SJCRH30 (cell line): ENCODE data around the gene THSD4. TPM values are rescaled to one million over a fixed set of nuclear protein-coding genes. Genes with fewer than 3 reads are reported as not detected.
A peak's percentile ranks its signal among the peaks of the same experiment; 100 is the strongest.

Experiments
- DNase-seq, 2 experiments: peaks; one replicate each; pipeline ENCODE4 v3.0.0-alpha.2; 2015 to 2020
- H3K27ac ChIP-seq: fragments of 250-450 bp; sonication (Bioruptor Pico); 2 replicates; pipeline ENCODE4 v1.5.1; 2020; ENCODE audit warnings: mild to moderate bottlenecking, moderate library complexity
- H3K27me3 ChIP-seq: fragments of 250-450 bp; sonication (Bioruptor Pico); 2 replicates; pipeline ENCODE4 v1.5.1; 2020; ENCODE audit warnings: mild to moderate bottlenecking, moderate library complexity
- H3K36me3 ChIP-seq: fragments of 250-450 bp; sonication (Bioruptor Pico); 2 replicates; pipeline ENCODE4 v1.5.1; 2020; ENCODE audit warnings: mild to moderate bottlenecking, moderate library complexity
- H3K4me1 ChIP-seq: fragments of 250-450 bp; sonication (Bioruptor Pico); 2 replicates; pipeline ENCODE4 v1.5.1; 2020; ENCODE audit warnings: mild to moderate bottlenecking, moderate library complexity
- H3K4me3 ChIP-seq: fragments of 250-450 bp; sonication (Bioruptor Pico); 2 replicates; pipeline ENCODE4 v1.5.1; 2020; ENCODE audit warnings: mild to moderate bottlenecking, moderate library complexity
- H3K9me3 ChIP-seq: fragments of 250-450 bp; sonication (Bioruptor Pico); replicated peaks from 2 replicates; pipeline ENCODE4 v1.5.1; 2020; ENCODE audit warnings: mild to moderate bottlenecking, moderate library complexity
- total RNA-seq: library from RNA; depleted of rRNA; stranded (reverse); fragments of >200 nt; shearing (Covaris generic); gene quantifications from 2 replicates; pipeline ENCODE4 v1.2.3, GENCODE V29; 2014

Gene THSD4
- total RNA-seq, 1 experiment from 2014 or later, result 20.7 TPM

DNA sequence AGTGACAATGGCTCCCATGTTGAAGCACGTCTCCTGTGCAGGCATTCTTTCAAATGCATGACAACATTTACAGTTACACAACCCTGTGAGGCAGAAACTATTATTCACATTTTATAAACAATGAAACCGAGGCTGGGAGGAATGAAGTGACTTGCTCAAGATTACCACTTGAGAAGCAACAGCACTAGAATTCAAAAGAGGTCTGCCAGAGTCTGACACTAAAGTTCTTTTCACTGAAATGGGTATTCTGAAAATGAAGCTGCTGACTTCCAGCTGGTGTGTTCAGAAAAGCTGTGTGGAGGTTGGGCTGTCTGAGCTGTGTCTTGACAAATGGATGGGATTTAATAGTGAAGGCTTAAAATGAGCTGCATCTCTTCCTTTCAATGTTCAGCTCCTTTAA, 104.4 kb downstream of the THSD4 start:
- no peak overlapping the region for H3K27ac ChIP-seq
- H3K36me3 ChIP-seq, result no peaks in the 10 kb centered on the region
- no peaks in the 10 kb centered on the region for H3K4me1 ChIP-seq
- no peaks in the 10 kb centered on the region for H3K27me3 ChIP-seq
- no peak for DNase-seq
- no peaks in the 10 kb centered on the region; the same call in 1 of the 2 replicates for H3K9me3 ChIP-seq
- H3K4me3 ChIP-seq, result no peak overlapping the region

DNA sequence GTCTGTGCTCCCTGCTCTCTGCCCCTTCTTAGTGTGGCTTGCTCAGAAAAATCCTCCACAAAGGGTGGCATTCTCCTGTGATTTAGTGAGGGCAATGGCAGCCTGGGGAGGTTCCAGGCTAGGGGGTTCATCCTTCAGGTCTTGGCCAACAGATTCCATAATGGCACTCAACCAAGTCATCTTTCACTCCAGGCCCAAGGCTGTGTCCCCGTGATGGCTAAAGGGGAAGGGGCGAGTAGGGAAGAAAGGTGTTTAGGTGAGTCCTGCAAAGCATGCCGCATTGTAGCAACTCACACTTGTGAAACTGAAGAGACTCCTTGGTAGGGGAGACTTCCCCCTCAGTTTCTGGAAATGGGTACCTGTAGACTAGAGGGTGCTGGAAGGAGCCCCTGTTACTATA, 105.6 kb downstream of the THSD4 start:
- no peak overlapping the region for H3K27ac ChIP-seq

DNA sequence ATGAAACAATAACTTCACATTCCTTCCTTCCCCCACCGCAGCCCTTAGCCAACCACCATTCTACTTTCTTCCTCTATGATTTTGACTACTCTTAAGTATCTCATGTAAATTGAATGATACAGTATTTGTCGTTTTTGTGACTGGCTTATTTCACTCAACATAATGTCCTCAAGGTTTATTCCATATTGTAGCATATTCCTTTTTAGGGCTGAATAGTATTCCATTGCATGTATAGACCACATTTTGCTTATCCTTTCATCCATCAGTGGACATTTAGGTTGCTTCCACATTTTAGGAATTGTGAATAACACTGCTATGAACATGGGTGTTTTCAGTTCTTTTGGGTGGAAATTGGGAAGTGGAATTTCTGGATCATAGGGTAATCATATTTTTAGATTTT, 106.1 kb downstream of the THSD4 start:
- Histone ChIP-seq H3K27me3 (no peaks in the 10 kb centered on the region), H3K27ac (no peak overlapping the region), H3K36me3 (no peaks in the 10 kb centered on the region), H3K9me3 (no peaks in the 10 kb centered on the region; the same call in 1 of the 2 replicates), H3K4me1 (peaks cover 11% of the 10 kb centered on the region), H3K4me3 (no peak overlapping the region)
- no peak for DNase-seq

More for the DNA sequence above, 105.6 kb downstream of the THSD4 start:
- DNase-seq, result no peak
- no peaks in the 10 kb centered on the region for H3K36me3 ChIP-seq
- H3K4me1 ChIP-seq, result peaks cover 5% of the 10 kb centered on the region
- H3K9me3 ChIP-seq, result no peaks in the 10 kb centered on the region; the same call in 1 of the 2 replicates
- no peak overlapping the region for H3K4me3 ChIP-seq
- H3K27me3 ChIP-seq, result no peaks in the 10 kb centered on the region

DNA sequence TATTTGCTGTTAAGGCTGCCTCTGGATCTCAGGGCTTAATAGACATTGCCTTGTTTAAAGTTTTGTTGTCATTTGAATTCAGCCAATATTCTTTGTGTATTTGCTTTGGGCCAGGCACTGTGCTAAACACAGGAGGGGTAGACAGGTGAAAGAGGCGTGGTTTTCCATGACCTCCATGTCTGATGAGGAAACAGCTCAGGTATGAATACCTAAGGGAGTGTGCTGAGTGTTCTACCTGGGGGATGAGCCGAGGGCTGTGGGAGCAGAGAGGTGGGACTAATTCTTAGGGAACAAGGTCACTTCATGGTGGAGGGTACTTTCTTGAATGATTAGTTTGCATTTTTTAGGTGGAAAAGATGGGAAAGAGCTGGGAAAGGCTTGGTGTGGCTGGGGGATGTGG, 108.2 kb downstream of the THSD4 start:
- no peak for DNase-seq
- H3K36me3 ChIP-seq, result no peaks in the 10 kb centered on the region
- H3K4me1 ChIP-seq, result peaks cover 32% of the 10 kb centered on the region
- H3K27ac ChIP-seq, result no peak overlapping the region
- no peak overlapping the region for H3K4me3 ChIP-seq
- no peaks in the 10 kb centered on the region for H3K27me3 ChIP-seq
- H3K9me3 ChIP-seq, result no peaks in the 10 kb centered on the region; the same call in 1 of the 2 replicates

DNA sequence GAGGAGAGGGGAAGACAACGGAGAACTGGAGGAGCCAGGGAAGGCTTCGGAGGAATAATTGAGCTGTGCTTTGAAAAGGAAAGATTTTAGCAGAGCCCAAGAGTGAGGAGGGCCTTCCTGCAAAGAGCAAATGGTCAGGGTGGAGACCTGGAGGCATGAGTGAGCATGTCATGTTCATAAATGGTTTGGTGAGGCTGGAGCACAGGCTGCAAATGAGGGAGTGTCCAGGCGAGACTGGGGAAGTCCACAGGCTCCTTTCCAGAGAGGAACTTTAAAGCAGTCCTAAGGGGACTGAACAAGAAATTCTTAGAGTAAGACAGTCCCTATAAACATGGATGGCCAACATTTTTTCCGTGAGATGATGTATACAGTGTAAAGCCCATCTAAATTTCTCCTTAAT, 108.8 kb downstream of the THSD4 start:
- DNase-seq, result no peak
- no peak overlapping the region for H3K4me3 ChIP-seq
- H3K27me3 ChIP-seq, result no peaks in the 10 kb centered on the region
- H3K4me1 ChIP-seq, result peaks cover 37% of the 10 kb centered on the region
- H3K36me3 ChIP-seq, result no peaks in the 10 kb centered on the region
- H3K9me3 ChIP-seq, result no peaks in the 10 kb centered on the region; the same call in 1 of the 2 replicates
- no peak overlapping the region for H3K27ac ChIP-seq

DNA sequence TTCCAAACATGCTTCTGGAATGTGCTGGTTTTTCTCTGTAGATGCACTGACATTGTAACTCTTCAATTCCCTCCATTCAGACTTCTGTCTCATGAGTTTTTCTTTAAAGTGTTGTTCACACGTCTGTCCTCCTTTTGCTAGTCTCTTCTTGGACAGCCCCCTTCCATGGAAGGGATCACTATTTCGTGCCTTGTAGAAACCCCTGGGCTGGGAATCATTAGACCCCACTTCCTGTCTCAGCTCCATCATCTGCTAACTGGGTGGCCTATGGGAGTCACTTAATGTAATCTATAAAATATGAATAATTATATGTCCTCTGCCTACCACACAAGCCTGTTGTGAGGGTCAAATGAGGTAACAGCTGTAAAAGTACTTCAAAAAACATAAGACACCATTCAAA, 110.6 kb downstream of the THSD4 start:
- Histone ChIP-seq H3K27ac (peak overlapping the region; percentile 5; the same call in 1 of the 2 replicates), H3K27me3 (no peaks in the 10 kb centered on the region), H3K36me3 (no peaks in the 10 kb centered on the region), H3K4me1 (peaks cover 39% of the 10 kb centered on the region), H3K9me3 (no peaks in the 10 kb centered on the region), H3K4me3 (no peak overlapping the region)
- peak in 1 of 2 experiments; percentile 49 for DNase-seq

DNA sequence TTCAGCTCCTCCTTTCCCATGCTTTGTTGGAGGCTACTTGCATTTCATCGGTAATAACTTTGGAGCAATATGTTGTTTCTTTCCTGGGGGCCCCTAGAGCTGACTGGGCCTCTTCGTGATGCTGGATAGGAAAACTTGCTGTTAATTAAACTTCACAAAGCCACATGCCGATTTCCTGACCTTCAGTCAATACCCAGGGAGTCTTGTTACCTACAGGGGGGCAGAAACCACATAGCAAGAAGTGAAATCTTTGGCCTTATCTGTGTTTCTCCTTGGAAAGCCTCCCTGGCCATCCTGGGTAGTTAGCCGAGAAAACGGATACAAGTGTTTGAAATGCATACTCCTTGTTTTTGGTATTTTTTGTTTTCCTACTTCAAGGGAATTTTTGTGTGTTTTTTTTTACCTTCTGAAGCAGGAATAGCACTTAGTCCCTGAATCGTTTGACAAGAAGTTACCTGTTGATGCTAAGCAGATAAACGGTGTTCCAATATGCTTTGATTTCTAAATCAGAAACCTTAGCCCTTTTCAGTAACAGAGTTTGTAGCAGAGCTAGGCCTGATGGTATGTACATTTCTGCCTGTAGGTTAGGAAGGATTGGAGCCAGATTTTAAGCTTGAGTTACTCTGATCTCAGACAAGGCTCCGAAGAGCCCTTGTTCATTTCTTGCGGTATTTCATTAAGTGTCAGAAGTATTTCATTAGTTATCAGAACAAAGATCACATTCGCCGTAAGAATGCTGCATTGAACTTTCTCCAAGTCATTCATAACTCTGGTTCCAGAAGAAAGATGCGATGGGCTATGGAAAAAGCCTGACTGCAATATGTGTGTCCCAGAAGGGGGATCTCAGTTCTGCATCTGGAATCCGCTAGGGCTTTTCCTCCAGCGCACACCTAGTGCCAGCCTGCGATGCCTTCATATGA, 111.5 kb downstream of the THSD4 start:
- Histone ChIP-seq H3K4me1 (peaks cover 39% of the 10 kb centered on the region), H3K4me3 (no peak overlapping the region), H3K27ac (peak overlapping the region; percentile 5; the same call in 1 of the 2 replicates), H3K36me3 (no peaks in the 10 kb centered on the region), H3K27me3 (no peaks in the 10 kb centered on the region), H3K9me3 (no peaks in the 10 kb centered on the region)
- DNase-seq, result peak in 1 of 2 experiments; percentile 22

DNA sequence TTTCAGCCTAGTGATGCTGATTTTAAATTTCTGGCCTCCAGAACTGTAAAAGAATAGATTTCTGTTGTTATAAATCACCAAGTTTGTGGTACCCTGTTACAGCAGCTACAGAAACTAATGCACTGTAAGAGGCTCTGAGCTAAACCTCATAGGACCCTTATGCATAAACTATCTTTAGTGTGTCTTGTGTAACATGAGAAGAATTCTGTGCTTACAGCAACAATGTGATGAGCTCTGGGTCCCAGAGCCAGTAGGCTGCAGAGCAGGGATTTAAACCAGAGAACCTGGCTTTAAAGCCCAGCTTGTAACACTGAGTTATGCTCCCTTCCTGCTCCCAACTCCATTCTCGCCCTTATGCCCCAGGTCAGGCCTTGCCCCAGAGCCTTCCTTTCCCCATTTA, 113.1 kb downstream of the THSD4 start:
- H3K4me1 ChIP-seq, result peaks cover 39% of the 10 kb centered on the region
- no peak overlapping the region for H3K27ac ChIP-seq
- no peaks in the 10 kb centered on the region for H3K9me3 ChIP-seq
- DNase-seq, result peak in 1 of 2 experiments; percentile 66
- H3K27me3 ChIP-seq, result no peaks in the 10 kb centered on the region
- H3K4me3 ChIP-seq, result no peak overlapping the region
- H3K36me3 ChIP-seq, result no peaks in the 10 kb centered on the region

DNA sequence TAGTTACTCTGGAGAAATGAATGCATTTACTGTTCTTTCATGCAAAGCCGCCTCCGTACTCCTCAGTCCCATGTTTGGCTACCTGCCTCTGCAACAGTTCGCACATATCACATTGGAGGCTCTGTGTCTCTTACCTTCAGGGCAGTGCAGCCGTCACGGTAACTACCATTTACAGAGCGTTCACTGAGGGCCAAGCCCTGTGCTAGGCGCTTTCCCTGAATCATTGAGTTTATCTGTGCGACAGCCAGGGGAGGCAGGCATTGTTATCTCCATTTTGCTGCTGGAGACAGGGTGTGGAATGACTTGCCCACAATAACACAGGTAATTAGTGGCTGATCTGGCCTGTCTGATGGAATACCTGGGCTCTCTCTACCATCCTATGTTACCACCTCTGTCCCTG, 115.0 kb downstream of the THSD4 start:
- no peaks in the 10 kb centered on the region for H3K27me3 ChIP-seq
- no peak overlapping the region for H3K27ac ChIP-seq
- H3K4me1 ChIP-seq, result peaks cover 37% of the 10 kb centered on the region
- DNase-seq, result no peak
- H3K4me3 ChIP-seq, result no peak overlapping the region
- no peaks in the 10 kb centered on the region for H3K9me3 ChIP-seq
- H3K36me3 ChIP-seq, result no peaks in the 10 kb centered on the region

DNA sequence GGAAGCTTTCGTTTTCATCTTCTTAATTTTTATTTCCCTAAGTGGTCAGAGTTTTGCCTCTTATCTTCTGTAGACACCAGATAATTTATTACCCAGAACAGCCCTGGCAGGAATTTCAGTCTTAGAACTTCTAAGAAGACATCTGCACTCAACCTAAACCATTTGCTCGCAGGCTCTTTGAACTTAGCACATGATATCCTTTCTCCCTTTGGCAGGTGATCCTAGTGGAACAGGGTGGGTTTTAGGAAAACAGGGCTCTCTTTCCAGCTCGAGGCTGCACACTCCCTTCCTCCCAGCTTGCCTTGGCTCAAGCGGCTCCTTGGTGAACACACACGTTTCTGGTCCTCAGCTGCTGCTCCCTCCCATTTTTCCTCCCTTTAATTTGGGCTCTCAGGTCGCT, 116.5 kb downstream of the THSD4 start:
- H3K27me3 ChIP-seq, result no peaks in the 10 kb centered on the region
- H3K4me3 ChIP-seq, result no peak overlapping the region
- H3K4me1 ChIP-seq, result peaks cover 25% of the 10 kb centered on the region
- DNase-seq, result no peak
- no peak overlapping the region for H3K27ac ChIP-seq
- no peaks in the 10 kb centered on the region for H3K36me3 ChIP-seq
- H3K9me3 ChIP-seq, result no peaks in the 10 kb centered on the region

DNA sequence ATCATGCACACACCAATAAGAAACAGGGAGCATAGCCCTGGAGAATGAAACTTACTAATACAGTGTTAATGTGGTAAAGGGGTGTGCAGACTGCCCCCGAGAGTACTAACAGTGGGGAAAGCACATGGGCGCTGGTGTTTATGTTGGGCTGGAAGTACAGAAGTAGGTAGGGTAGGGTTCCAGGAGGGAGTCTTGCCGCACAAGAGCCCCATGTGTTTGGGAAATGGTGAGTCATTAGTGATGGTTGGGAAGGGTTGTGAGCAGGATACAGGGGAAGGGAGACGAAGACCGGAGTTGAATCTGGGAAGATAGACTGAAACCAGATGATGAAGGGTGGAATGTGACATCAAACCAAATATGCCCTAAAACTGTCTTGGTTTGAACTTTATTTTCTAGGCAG, 117.1 kb downstream of the THSD4 start:
- Histone ChIP-seq H3K27me3 (no peaks in the 10 kb centered on the region), H3K36me3 (no peaks in the 10 kb centered on the region), H3K4me3 (no peak overlapping the region), H3K4me1 (peaks cover 18% of the 10 kb centered on the region), H3K9me3 (no peaks in the 10 kb centered on the region), H3K27ac (no peak overlapping the region)
- no peak for DNase-seq

DNA sequence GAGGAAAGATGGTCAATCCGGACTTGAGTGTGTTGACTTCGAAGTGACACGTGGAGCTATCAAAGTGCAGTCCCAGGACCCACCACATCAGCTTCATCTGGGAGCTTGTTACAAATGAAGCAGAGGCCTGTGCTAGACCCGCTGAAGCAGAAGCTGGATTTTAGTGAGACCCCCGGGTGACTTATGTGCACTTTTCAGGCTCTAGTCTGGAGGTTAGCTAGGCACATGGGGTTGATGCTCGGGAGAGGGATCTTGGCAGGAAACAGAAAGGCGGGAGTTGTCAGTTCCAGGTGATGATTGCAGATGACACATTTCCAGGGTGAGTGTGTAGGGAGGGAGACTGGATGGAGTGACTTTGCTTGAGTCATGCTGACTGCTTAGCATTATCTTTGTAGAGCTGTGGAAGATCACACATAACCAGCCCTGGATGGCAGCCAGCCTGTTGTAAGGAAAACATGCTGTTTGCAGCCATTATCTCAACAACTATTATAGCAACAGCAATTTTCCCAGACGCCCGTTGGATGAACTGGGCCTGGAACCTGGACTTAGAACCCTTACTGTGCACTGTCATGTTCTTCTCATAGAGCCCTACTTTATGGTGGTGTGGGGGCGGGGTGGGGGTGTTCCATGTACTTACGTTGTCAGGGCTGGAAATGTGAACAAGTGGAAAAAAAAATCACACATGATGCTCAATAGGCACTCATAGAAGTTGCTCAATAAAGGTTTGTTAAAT, 122.4 kb downstream of the THSD4 start:
- Histone ChIP-seq H3K9me3 (no peaks in the 10 kb centered on the region), H3K27me3 (no peaks in the 10 kb centered on the region), H3K4me3 (no peak overlapping the region), H3K27ac (no peak overlapping the region), H3K4me1 (no peaks in the 10 kb centered on the region), H3K36me3 (no peaks in the 10 kb centered on the region)
- no peak for DNase-seq

DNA sequence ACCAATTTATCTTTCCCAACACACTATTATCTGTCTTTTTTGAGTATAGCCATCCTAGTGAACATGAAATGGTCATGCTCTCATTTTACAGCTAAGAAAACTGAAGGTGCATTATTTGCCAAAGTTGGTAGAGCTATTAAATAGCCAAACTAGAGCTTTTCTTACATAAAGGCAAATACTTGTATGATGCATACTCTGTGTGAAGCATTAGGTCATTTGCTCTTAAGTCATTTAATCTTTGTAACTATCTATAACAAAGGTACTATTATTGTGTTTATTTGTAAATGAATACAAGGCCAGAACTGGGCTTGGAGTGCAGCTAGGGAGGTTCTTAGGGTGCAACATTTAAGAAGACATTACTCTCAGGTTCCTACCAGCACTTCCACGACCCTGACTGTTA, 123.7 kb downstream of the THSD4 start:
- Histone ChIP-seq H3K4me3 (no peak overlapping the region), H3K4me1 (no peaks in the 10 kb centered on the region), H3K27me3 (no peaks in the 10 kb centered on the region), H3K27ac (no peak overlapping the region), H3K36me3 (no peaks in the 10 kb centered on the region), H3K9me3 (no peaks in the 10 kb centered on the region)
- no peak for DNase-seq

DNA sequence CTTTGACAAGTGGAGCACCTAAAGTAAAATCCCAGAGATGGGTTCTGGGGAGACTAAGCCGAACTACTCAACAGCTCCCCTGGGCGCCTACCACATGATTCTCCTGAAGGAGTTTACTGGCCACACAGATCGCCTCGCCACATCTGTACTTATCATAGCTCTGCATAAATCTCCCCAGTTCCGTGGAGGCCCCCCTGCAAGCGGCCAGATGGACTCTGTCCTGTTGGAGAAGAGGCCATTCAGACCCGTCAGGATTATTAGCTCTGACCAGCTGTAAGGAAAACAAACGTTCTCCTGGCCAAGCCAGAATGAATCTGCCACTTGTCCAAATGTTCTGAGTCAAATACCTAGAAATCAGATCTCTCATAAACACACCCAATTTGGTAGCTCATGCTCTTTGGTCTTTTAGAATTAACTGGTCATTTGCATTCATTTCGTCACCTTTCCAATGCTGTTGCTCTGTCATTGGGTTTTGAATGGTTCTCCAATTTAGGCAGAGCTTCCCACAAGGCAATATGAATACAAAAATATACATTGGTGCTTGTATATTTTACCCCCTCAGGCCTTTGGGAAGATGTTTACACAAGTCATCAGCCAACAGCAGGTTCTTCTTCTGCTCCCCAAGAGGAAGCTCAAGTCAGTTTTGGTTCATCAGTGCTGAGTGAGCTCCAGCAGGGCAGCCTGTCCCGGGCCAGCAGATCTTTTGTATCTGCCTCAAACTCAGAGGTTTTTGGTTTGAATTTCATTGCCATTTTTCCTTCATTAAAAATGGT, 124.5 kb downstream of the THSD4 start:
- H3K4me1 ChIP-seq, result no peaks in the 10 kb centered on the region
- DNase-seq, result no peak
- no peaks in the 10 kb centered on the region for H3K36me3 ChIP-seq
- no peak overlapping the region for H3K27ac ChIP-seq
- no peak overlapping the region for H3K4me3 ChIP-seq
- H3K27me3 ChIP-seq, result no peaks in the 10 kb centered on the region
- no peaks in the 10 kb centered on the region for H3K9me3 ChIP-seq

DNA sequence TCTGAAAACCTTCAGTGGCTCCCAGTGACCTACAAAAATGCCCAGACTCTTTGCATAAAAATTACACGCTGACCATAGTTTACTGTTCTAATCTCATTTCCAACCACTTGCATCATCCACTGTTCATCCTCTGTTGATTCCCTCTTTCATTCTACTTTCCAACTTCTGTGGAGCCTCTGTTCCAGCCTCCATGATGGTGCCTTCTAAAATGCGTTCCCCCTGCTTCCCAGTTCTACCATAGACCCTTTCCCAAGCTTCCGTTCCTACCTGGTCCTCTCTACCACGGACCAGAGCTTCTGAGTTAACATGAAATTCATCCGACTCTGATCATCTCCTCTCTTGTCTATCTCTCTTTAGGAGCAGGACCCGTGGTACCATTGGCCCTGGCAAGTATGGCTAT, 127.0 kb downstream of the THSD4 start:
- H3K27me3 ChIP-seq, result no peaks in the 10 kb centered on the region
- no peaks in the 10 kb centered on the region for H3K36me3 ChIP-seq
- H3K9me3 ChIP-seq, result no peaks in the 10 kb centered on the region
- H3K27ac ChIP-seq, result no peak overlapping the region
- DNase-seq, result no peak
- H3K4me3 ChIP-seq, result no peak overlapping the region
- H3K4me1 ChIP-seq, result no peaks in the 10 kb centered on the region
